Activated naive CD4-positive, alpha-beta T cell treated with anti-CD3 and anti-CD28 coated beads, Interleukin-2, amount 10 ng/mL, durations not matched to agents 5 hours and 36 hours (primary cell): ENCODE data around the gene UPK3B. TPM values are rescaled to one million over a fixed set of nuclear protein-coding genes. Genes with fewer than 3 reads are reported as not detected.

Source experiments
- total RNA-seq, 2 experiments: library from RNA; stranded (reverse); gene quantifications; one replicate each; pipeline ENCODE4 v1.2.3, GENCODE V29; 2021

UPK3B gene
- 1 to 10 TPM in 1 of 2 experiments, under 1 TPM in 1; 0.75 to 1.2 TPM for total RNA-seq

GRCh38 chr7:76509931-76510877, at the start of gene UPK3B:
Gene UPK3B (plus strand): TSS chr7:76510552. CDS start chr7:76510653, 101 bp downstream.

DNA sequence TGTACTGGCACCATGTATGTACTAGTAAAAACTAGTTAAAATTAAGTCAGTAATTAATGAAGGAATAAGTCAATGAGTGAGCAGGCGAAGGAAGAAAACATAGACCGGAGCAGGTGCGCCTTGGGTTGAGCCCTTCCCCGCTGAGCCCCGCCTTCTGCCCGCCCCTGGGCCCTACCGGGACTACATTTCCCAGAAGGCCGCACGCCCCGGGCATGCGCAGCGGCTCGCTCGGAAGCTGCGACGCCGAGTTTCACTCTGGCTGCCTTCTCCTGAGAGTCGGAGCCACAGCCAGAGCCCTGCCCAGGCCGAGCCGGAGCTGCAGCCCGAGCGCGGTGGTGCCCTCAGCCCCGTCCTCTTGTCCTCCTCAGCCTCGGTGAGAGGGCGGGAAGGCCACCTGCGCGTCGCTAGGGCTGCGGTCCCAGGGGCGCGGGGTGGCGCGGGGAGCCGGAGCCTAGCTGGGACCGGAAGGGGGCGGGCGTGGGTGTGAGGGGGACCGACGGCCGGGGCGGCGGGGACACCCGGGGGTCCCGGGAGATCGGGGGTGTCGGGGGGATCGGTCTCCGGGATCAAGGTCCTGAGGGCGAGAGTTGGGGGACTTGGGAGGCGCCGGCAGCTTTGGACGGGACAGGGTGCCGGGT, 48.8 kb upstream of the UPK3B start, which contains the start of gene DTX2:
Gene DTX2 (plus strand): TSS at position 246 of the 638 bp plus-strand sequence. CDS start 18,801 bp downstream, outside the sequence.

GRCh38 chr7:76543197-76543596, 32.8 kb downstream of the UPK3B start, which contains the start of gene SPDYE16:
Gene SPDYE16 (minus strand): TSS chr7:76543297. CDS start chr7:76541459, 1,838 bp downstream.

Other genes with a start within 250 kb of the UPK3B start
- 10 to 100 TPM; 28.9 to 34.0 TPM for gene HSPB1, start 207.9 kb upstream of the UPK3B start, total RNA-seq
- gene YWHAG, start 151.6 kb upstream of the UPK3B start, total RNA-seq, result 10 to 100 TPM; 62.1 to 62.5 TPM
- gene SSC4D, start 100.9 kb upstream of the UPK3B start, total RNA-seq, result under 1 TPM; 0.23 to 0.31 TPM
- 1 to 10 TPM; 6.7 to 8.0 TPM for gene ZP3, start 85.6 kb upstream of the UPK3B start, total RNA-seq
- 10 to 100 TPM; 30.7 to 33.4 TPM for gene DTX2, start 48.8 kb upstream of the UPK3B start, total RNA-seq
- under 1 TPM; 0.36 to 0.53 TPM for gene SPDYE16, start 32.7 kb downstream of the UPK3B start, total RNA-seq
- 10 to 100 TPM; 17.8 to 18.2 TPM for gene POMZP3, start 116.7 kb downstream of the UPK3B start, total RNA-seq